ENCODE measurements around the gene GALK2. TPM values are rescaled to one million over a fixed set of nuclear protein-coding genes. Genes with fewer than 3 reads are reported as not detected.

The GALK2 gene
- total and polyA plus RNA-seq, 2 of the 8 experiments (the other 6 are each of a cell fraction or from before 2014, with no cell fraction given), result 8.7 to 16.1 TPM

DNA sequence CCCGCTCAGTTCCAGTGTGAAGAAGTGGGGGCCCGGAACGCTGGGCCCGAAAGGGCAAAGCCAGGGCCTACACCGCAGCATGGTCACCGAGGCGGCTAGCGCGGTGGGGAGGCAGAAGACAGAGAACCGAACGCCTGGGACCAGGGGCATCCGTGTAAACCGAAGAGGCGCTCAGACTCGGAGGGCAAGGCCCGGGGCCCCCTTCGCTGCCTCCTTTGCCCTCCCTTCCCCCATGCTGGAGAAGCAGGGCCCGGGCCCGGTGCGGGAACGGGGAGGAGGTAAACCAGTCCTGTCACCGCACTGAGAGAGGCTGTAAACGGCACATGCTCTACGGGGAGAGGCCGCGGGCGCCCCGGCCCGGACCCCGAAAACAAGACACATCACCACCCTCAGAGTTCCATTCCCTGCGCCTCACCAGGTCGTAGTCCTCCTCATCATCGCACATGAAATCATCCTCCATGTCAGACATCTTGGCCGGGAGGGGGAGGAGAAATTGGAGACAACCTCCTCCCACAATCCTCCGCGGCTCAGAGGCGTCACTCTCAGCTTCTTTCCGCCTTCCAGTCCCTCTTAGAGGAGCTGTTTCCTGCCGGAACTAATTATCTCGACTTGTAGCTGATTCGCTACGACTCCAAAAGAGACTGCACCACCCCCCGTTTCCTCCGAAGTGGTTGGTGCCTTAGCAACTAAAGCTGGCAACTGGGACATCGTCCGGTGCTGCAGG lies 14.8 kb upstream of the GALK2 start, which contains the start of gene COPS2:
Gene COPS2, minus strand, starts transcription at position 490 of the 724 bp plus-strand sequence. Its CDS starts 21 bp downstream, at position 469.
- Histone ChIP-seq H3K36me3 (ENCODE audit: control insufficient read depth in 2 of 4, insufficient read depth in 4 of 4, low read length in 3 of 4) (no peaks in the 10 kb centered on the region), H4K8ac (ENCODE audit: extremely low read depth, insufficient read depth, low read length) (peak within 1 kb of the TSS; percentile 83; the same call in 1 of the 2 replicates), H3K27ac (ENCODE audit: low read depth, low read length) (peak within 1 kb of the TSS; percentile 85), H2AFZ (ENCODE audit: low read length) (peak within 1 kb of the TSS; percentile 98), H2BK20ac (ENCODE audit: low read length) (no peak within 1 kb of the TSS), H2BK12ac (ENCODE audit: low read depth, low read length) (no peak within 1 kb of the TSS; the same call in 1 of the 2 replicates), H4K91ac (replicated peaks; ENCODE audit: insufficient read length, low read length) (no peak within 1 kb of the TSS), H3K27me3 (replicated peaks in 1 of 4; ENCODE audit: control insufficient read depth in 3 of 4, extremely low read depth in 1 of 4, insufficient read depth in 3 of 4, low read length in 3 of 4) (no peaks in the 10 kb centered on the region), H2BK15ac (ENCODE audit: low read length) (no peak within 1 kb of the TSS), H3K23ac (ENCODE audit: insufficient read length) (no peak within 1 kb of the TSS), H3K79me2 (ENCODE audit: control insufficient read depth in 1 of 2, insufficient read depth in 2 of 2, low read length in 2 of 2) (peaks cover 11 to 54% of the 10 kb centered on the region in 2 experiments), H3K4me2 (ENCODE audit: insufficient read depth in 1 of 2, low read depth in 2 of 2, low read length in 2 of 2) (peak within 1 kb of the TSS; percentile 86 to 88), H3K9ac (replicated peaks in 1 of 4; ENCODE audit: extremely low read depth in 1 of 4, low read depth in 3 of 4, low read length in 3 of 4) (peak within 1 kb of the TSS; percentile 85 to 95 (median 92)), H3K18ac (ENCODE audit: extremely low read depth, low read length) (peak within 1 kb of the TSS; percentile 52; the same call in 1 of the 2 replicates), H3K56ac (replicated peaks; ENCODE audit: insufficient read length, low read depth, low read length) (no peak within 1 kb of the TSS), H3K4me3 (ENCODE audit: extremely low read depth in 1 of 4, insufficient read depth in 2 of 4, low read depth in 3 of 4, low read length in 4 of 4) (peak within 1 kb of the TSS; percentile 90 to 99 (median 94)), H3K4me1 (replicated peaks in 1 of 4; ENCODE audit: control insufficient read depth in 3 of 4, insufficient read depth in 4 of 4, low read length in 3 of 4) (no peaks in the 10 kb centered on the region), H2AK5ac (ENCODE audit: low read depth, low read length) (no peak within 1 kb of the TSS), H3K9me3 (ENCODE audit: insufficient read depth in 2 of 2, low read depth in 1 of 2, low read length in 1 of 2) (no peaks in the 10 kb centered on the region), H2BK5ac (ENCODE audit: low read depth, low read length) (peak within 1 kb of the TSS; percentile 92), H4K20me1 (replicated peaks in 1 of 2; ENCODE audit: control insufficient read depth in 1 of 2, insufficient read depth in 2 of 2, low read length in 2 of 2) (peaks cover 0 to 2% of the 10 kb centered on the region in 2 experiments), H2BK120ac (replicated peaks; ENCODE audit: low read depth, low read length) (no peak within 1 kb of the TSS), H3K14ac (ENCODE audit: insufficient read length) (no peak within 1 kb of the TSS), H3K4ac (replicated peaks; ENCODE audit: insufficient read length, low read depth, low read length) (peak within 1 kb of the TSS; percentile 64), H3K23me2 (ENCODE audit: low read depth, low read length) (peaks cover 1% of the 10 kb centered on the region; the same call in 1 of the 2 replicates), H3K79me1 (ENCODE audit: low read depth, low read length) (no peaks in the 10 kb centered on the region; the same call in none of the 2 replicates), H4K5ac (ENCODE audit: insufficient read length, low read depth, low read length) (no peak within 1 kb of the TSS)
- CTCF ChIA-PET (ENCODE audit: partially characterized antibody), result interaction anchor here (0.5 to 3.1 kb wide), 6 partner anchors 9 to 1803 kb away, joined by 3 to 15 read pairs (median 4); partner anchors contain the start of gene GALK2
- WGBS, 2 experiments (ENCODE audit: extremely low coverage in 1 of 2, insufficient coverage in 1 of 2, insufficient read length in 1 of 2, insufficient replicate concordance in 2 of 2, low coverage in 1 of 2, low lambda C conversion rate in 2 of 2, missing lambda C conversion rate in 1 of 2), result 2% methylated on average over 31 of the region's 46 CpGs; no CpG with 5 or more reads in 1 of the 2 experiments
- POLR2A ChIA-PET (ENCODE audit: partially characterized antibody), result interaction anchor here (0.6 to 1.8 kb wide), 8 partner anchors 9 to 109 kb away, joined by 3 to 17 read pairs (median 4); partner anchors contain the start of genes GALK2 and SECISBP2L
- FAIRE-seq (peak; percentile 48), DNase-seq (ENCODE audit: low read depth in 1 of 2, low spot score in 2 of 2) (peak; percentile 91 to 93)
- TF ChIP-seq CEBPB (IDR thresholded peaks at IDR 0.05; ENCODE audit: low read depth, low read length), result peak; percentile 35; the same call in 1 of the 2 replicates
- TF ChIP-seq RAD21 (IDR thresholded peaks at IDR 0.05 in 1 of 2, conservative IDR thresholded peaks at IDR 0.05 in 1 of 2; ENCODE audit: low read depth in 2 of 2, low read length in 2 of 2), result peak in 1 of 2 experiments; percentile 16; a peak in 1 of 4 replicates
- no peak for TF ChIP-seq BACH1 (IDR thresholded peaks at IDR 0.05; ENCODE audit: low read length)
- TF ChIP-seq KDM1A (IDR thresholded peaks at IDR 0.05; ENCODE audit: borderline replicate concordance, low read length), result no peak
- TF ChIP-seq SAP30 (IDR thresholded peaks at IDR 0.05; ENCODE audit: insufficient read depth, insufficient replicate concordance, low read length), result no peak
- peak; percentile 99 for TF ChIP-seq GABPA (IDR thresholded peaks at IDR 0.05; ENCODE audit: borderline replicate concordance, insufficient read depth, low read length)
- TF ChIP-seq TAF1 (IDR thresholded peaks at IDR 0.05; ENCODE audit: low read depth, low read length), result peak; percentile 68
- no peak for TF ChIP-seq SUZ12 (IDR thresholded peaks at IDR 0.05; ENCODE audit: low read length)
- peak; percentile 78 for TF ChIP-seq TBP (IDR thresholded peaks at IDR 0.05; ENCODE audit: low read depth, low read length)
- peak; percentile 77; the same call in 1 of the 2 replicates for TF ChIP-seq SP1 (IDR thresholded peaks at IDR 0.05; ENCODE audit: low read depth, low read length)
- TF ChIP-seq POLR2AphosphoS5 (IDR thresholded peaks at IDR 0.05; ENCODE audit: low read depth, low read length), result peak; percentile 89

Measured in H1 (cell line).